GM12878 (cell line): ENCODE measurements around the gene KCNK7. TPM values are rescaled to one million over a fixed set of nuclear protein-coding genes. Genes with fewer than 3 reads are reported as not detected.
A peak's percentile ranks its signal among the peaks of the same experiment; 100 is the strongest.

Experiments used
- CBX5 ChIP-seq: sonication (generic); IDR thresholded peaks from 2 replicates; pipeline ENCODE4 v1.6.1; 2016; ENCODE audit warnings: low read depth, moderate library complexity, mild to moderate bottlenecking, inconsistent platforms
- MAX ChIP-seq: IDR thresholded peaks from 2 replicates; pipeline ENCODE4 v1.6.1; 2012; ENCODE audit warnings: low read depth, low read length, improper control_type of control experiment
- MTA3 ChIP-seq: IDR thresholded peaks from 2 replicates; pipeline ENCODE4 v1.6.1; 2012; ENCODE audit warnings: low read length, inconsistent platforms, borderline replicate concordance
- NFYA ChIP-seq: IDR thresholded peaks from 2 replicates; pipeline ENCODE4 v1.6.1; 2011; ENCODE audit warnings: low read depth, mild to moderate bottlenecking, low read length, improper control_type of control experiment, borderline replicate concordance
- PML ChIP-seq: IDR thresholded peaks from 2 replicates; pipeline ENCODE4 v1.6.1; 2012; ENCODE audit warnings: low read length, inconsistent platforms
- RAD51 ChIP-seq: fragments of 450-650 bp; IDR thresholded peaks from 2 replicates; pipeline ENCODE4 v1.6.1; 2016; ENCODE audit warnings: moderate library complexity, mild to moderate bottlenecking, inconsistent platforms
- SREBF2 ChIP-seq: IDR thresholded peaks from 2 replicates; pipeline ENCODE4 v1.6.1; 2012; ENCODE audit warnings: mild to moderate bottlenecking, low read length
- ZNF274 ChIP-seq: IDR thresholded peaks from one replicate; pipeline ENCODE4 v1.8.0; 2011; ENCODE audit not compliant: insufficient read length, insufficient read depth
- ZNF687 ChIP-seq: fragments of 450-650 bp; IDR thresholded peaks from 2 replicates; pipeline ENCODE4 v1.6.1; 2017; ENCODE audit warnings: mild to moderate bottlenecking, moderate library complexity
- polyA plus RNA-seq, 11 experiments: library from polyadenylated mRNA; depleted of rRNA in 4 of 11; unstranded in 6 of 11; stranded (reverse) in 5 of 11; fragments of >200 nt; fragmentation: Nextera tagmentation in 4 of 11; fragmentation: Illumina TruSeq in 1 of 11; extraction: Ambion mirVana in 4 of 11; extraction: Trizol in 1 of 11; gene quantifications; 1 replicate in 1 of 11; 2 replicates in 10 of 11; pipeline versions ENCODE4 v1.2.1 to v1.2.3, GENCODE V29; 2011 to 2016; ENCODE audit warnings: inconsistent platforms in 2 of 11, missing spikeins in 2 of 11, low read depth in 1 of 11
- total RNA-seq, 4 experiments: library from RNA; depleted of rRNA in 3 of 4; stranded (reverse); fragments of >200 nt in 3 of 4; fragmentation: Illumina TruSeq in 1 of 4; extraction: Trizol in 1 of 4; gene quantifications; 2 replicates each; pipeline versions ENCODE4 v1.2.1 to v1.2.3, GENCODE V29; 2013 to 2021
- TF ChIP-seq, protein P1 (sequence below): fragments of 450-650 bp; IDR thresholded peaks from 2 replicates; pipeline ENCODE4 v1.6.1; 2017; ENCODE audit warnings: mild to moderate bottlenecking, low read depth, inconsistent platforms; ENCODE audit not compliant: poor library complexity, severe bottlenecking
- TF ChIP-seq, protein P2 (sequence below): fragments of 450-650 bp; IDR thresholded peaks from 2 replicates; pipeline ENCODE4 v1.6.1; 2016; ENCODE audit warnings: mild to moderate bottlenecking

Gene KCNK7
- total and polyA plus RNA-seq, 10 of the 15 experiments (the other 5 are each of a cell fraction or from before 2014, with no cell fraction given): 0.11 to 0.54 (median 0.23) TPM; not detected in 7

DNA sequence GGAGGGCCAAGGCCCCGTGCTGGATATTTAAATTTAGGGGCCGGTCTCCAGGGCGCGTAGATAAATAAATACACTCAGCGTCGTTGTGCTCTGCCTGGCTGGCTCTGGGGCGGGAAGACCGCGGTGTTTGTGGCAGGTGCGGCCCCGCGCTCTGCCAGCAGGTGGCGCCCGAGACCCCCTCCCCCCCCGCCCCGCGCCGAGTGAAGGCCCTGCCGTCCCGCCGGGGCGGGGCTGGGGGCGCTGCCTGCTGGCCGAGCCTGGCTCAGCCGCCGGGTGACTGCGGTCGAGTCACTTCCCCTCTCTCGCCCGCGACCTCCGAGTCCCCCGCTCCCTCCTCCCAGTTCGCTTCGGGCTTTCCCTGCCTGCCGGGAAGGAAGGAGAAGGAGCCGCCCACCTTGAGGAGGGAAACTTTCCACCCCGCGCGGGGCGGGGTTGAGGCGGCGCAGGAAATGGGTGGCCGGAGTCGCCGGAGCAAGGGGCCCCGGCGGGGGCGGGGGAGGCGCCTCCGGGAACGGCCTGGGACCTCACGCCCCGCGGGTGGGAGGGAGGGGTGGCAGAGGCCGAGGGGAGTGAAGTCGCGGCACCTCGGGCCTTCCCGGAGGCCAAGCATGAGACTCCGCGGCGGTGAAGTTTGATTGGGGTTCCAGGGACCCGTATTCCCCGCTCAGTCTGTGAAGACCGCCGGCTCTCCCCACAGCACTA is 21.3 kb downstream of the KCNK7 start (continued):
- peak; percentile 35 for TF ChIP-seq ZNF687
- TF ChIP-seq CBX5: no peak
- peak; percentile 34; the same call in 1 of the 2 replicates for TF ChIP-seq MAX
- TF ChIP-seq ZNF274: no peak
- no peak for TF ChIP-seq RAD51
- no peak for TF ChIP-seq MTA3
- TF ChIP-seq NFYA: no peak
- no peak for TF ChIP-seq PML
- TF ChIP-seq, protein P1, sequence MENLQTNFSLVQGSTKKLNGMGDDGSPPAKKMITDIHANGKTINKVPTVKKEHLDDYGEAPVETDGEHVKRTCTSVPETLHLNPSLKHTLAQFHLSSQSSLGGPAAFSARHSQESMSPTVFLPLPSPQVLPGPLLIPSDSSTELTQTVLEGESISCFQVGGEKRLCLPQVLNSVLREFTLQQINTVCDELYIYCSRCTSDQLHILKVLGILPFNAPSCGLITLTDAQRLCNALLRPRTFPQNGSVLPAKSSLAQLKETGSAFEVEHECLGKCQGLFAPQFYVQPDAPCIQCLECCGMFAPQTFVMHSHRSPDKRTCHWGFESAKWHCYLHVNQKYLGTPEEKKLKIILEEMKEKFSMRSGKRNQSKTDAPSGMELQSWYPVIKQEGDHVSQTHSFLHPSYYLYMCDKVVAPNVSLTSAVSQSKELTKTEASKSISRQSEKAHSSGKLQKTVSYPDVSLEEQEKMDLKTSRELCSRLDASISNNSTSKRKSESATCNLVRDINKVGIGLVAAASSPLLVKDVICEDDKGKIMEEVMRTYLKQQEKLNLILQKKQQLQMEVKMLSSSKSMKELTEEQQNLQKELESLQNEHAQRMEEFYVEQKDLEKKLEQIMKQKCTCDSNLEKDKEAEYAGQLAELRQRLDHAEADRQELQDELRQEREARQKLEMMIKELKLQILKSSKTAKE: peak; percentile 40
- TF ChIP-seq SREBF2: no peak
- TF ChIP-seq, protein P2, sequence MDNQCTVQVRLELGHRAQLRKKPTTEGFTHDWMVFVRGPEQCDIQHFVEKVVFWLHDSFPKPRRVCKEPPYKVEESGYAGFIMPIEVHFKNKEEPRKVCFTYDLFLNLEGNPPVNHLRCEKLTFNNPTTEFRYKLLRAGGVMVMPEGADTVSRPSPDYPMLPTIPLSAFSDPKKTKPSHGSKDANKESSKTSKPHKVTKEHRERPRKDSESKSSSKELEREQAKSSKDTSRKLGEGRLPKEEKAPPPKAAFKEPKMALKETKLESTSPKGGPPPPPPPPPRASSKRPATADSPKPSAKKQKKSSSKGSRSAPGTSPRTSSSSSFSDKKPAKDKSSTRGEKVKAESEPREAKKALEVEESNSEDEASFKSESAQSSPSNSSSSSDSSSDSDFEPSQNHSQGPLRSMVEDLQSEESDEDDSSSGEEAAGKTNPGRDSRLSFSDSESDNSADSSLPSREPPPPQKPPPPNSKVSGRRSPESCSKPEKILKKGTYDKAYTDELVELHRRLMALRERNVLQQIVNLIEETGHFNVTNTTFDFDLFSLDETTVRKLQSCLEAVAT: no peak
